ENCODE measurements around the gene PHOSPHO1. TPM values are rescaled to one million over a fixed set of nuclear protein-coding genes. Genes with fewer than 3 reads are reported as not detected.

Gene PHOSPHO1
- polyA plus RNA-seq, 2 of the 4 experiments (the other 2 are of a cell fraction): 0.32 to 1.6 TPM

GRCh38 chr17:49252148-49252695, 21.6 kb upstream of the PHOSPHO1 start:
- DNase-seq (ENCODE audit: low read depth in 1 of 2, low spot score in 1 of 2): peak in 1 of 2 experiments; percentile 59
- ChIA-PET CTCF (interaction anchor here (1.3 to 2.2 kb wide), 4 partner anchors 8 to 24 kb away, joined by 3 to 5 read pairs (median 4); no protein-coding TSS in a partner anchor), POLR2A (no interaction called here)
- FAIRE-seq: no peak
- H3K27ac ChIP-seq: peak overlapping the region; percentile 23 to 34; a peak in 2 of 6 replicates
- H3K4me1 ChIP-seq: peaks cover 20% of the 10 kb centered on the region
- no peak overlapping the region; the same call in 2 of the 3 replicates for H3K4me2 ChIP-seq
- ATAC-seq: peak; percentile 40 to 57
- 90% methylated on average over 6 of the region's 6 CpGs for WGBS (ENCODE audit: missing lambda C conversion rate)
- no peak overlapping the region for H3K4me3 ChIP-seq
- no peaks in the 10 kb centered on the region for H3K9me3 ChIP-seq
- TF ChIP-seq, protein P1, sequence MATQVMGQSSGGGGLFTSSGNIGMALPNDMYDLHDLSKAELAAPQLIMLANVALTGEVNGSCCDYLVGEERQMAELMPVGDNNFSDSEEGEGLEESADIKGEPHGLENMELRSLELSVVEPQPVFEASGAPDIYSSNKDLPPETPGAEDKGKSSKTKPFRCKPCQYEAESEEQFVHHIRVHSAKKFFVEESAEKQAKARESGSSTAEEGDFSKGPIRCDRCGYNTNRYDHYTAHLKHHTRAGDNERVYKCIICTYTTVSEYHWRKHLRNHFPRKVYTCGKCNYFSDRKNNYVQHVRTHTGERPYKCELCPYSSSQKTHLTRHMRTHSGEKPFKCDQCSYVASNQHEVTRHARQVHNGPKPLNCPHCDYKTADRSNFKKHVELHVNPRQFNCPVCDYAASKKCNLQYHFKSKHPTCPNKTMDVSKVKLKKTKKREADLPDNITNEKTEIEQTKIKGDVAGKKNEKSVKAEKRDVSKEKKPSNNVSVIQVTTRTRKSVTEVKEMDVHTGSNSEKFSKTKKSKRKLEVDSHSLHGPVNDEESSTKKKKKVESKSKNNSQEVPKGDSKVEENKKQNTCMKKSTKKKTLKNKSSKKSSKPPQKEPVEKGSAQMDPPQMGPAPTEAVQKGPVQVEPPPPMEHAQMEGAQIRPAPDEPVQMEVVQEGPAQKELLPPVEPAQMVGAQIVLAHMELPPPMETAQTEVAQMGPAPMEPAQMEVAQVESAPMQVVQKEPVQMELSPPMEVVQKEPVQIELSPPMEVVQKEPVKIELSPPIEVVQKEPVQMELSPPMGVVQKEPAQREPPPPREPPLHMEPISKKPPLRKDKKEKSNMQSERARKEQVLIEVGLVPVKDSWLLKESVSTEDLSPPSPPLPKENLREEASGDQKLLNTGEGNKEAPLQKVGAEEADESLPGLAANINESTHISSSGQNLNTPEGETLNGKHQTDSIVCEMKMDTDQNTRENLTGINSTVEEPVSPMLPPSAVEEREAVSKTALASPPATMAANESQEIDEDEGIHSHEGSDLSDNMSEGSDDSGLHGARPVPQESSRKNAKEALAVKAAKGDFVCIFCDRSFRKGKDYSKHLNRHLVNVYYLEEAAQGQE (IDR thresholded peaks at IDR 0.05): no peak
- TF ChIP-seq EHF (CRISPR knock-in tag; IDR thresholded peaks at IDR 0.05) (no peak), RARB (CRISPR knock-in tag; IDR thresholded peaks at IDR 0.05) (no peak), NFE2L2 (conservative IDR thresholded peaks at IDR 0.05; ENCODE audit: low read length) (0 out of 2 replicates have a peak, but pooled peaks have one; percentile 11), MAFK (IDR thresholded peaks at IDR 0.05; ENCODE audit: partially characterized antibody) (peak; percentile 74), ESRRA (IDR thresholded peaks at IDR 0.05; ENCODE audit: borderline replicate concordance, low read length) (no peak), RNF2 (IDR thresholded peaks at IDR 0.05; ENCODE audit: borderline replicate concordance, low read depth) (no peak), MAZ (IDR thresholded peaks at IDR 0.05; ENCODE audit: borderline replicate concordance, low read depth, low read length) (no peak), CBX8 (IDR thresholded peaks at IDR 0.05) (no peak)

GRCh38 chr17:49249890-49250522, 19.4 kb upstream of the PHOSPHO1 start:
- WGBS (ENCODE audit: missing lambda C conversion rate): 90% methylated on average over 12 of the region's 12 CpGs
- Histone ChIP-seq H3K9me3 (no peaks in the 10 kb centered on the region), H3K4me1 (peaks cover 20% of the 10 kb centered on the region), H3K4me3 (no peak overlapping the region), H3K4me2 (no peak overlapping the region), H3K27ac (no peak overlapping the region)
- ChIA-PET POLR2A (no interaction called here), CTCF (interaction anchor here (1.2 to 2.5 kb wide), 4 partner anchors 10 to 41 kb away, joined by 3 to 10 read pairs (median 6); no protein-coding TSS in a partner anchor)
- no peak for TF ChIP-seq GATA3 (IDR thresholded peaks at IDR 0.05; ENCODE audit: borderline replicate concordance)
- TF ChIP-seq JUN (IDR thresholded peaks at IDR 0.05): no peak
- TF ChIP-seq HDAC2 (IDR thresholded peaks at IDR 0.05): no peak
- no peak for TF ChIP-seq TFCP2L1 (CRISPR knock-in tag; IDR thresholded peaks at IDR 0.05)
- no peak for TF ChIP-seq SREBF2 (IDR thresholded peaks at IDR 0.05)
- TF ChIP-seq BHLHE40 (IDR thresholded peaks at IDR 0.05; ENCODE audit: low read depth, low read length): no peak
- no peak for TF ChIP-seq HOXB5 (CRISPR knock-in tag; IDR thresholded peaks at IDR 0.05)
- TF ChIP-seq ZSCAN20 (CRISPR knock-in tag; IDR thresholded peaks at IDR 0.05): no peak
- no peak for TF ChIP-seq POLR2A (IDR thresholded peaks at IDR 0.05; ENCODE audit: low read length)
- peak; percentile 57; the same call in 1 of the 2 replicates for TF ChIP-seq KDM1A (IDR thresholded peaks at IDR 0.05; ENCODE audit: low read depth)
- TF ChIP-seq EHMT2 (IDR thresholded peaks at IDR 0.05; ENCODE audit: low read depth): no peak
- no peak for TF ChIP-seq ZNF302 (CRISPR knock-in tag; IDR thresholded peaks at IDR 0.05)
- 0 out of 2 replicates have a peak, but pooled peaks have one; percentile 47 for TF ChIP-seq RCOR1 (IDR thresholded peaks at IDR 0.05; ENCODE audit: low read depth, low read length)
- TF ChIP-seq HEYL (CRISPR knock-in tag; IDR thresholded peaks at IDR 0.05): no peak
- no peak for TF ChIP-seq NPAS2 (CRISPR knock-in tag; IDR thresholded peaks at IDR 0.05; ENCODE audit: borderline replicate concordance)
- TF ChIP-seq NFE2L2 (conservative IDR thresholded peaks at IDR 0.05; ENCODE audit: low read length): no peak
- ATAC-seq: no peak
- no peak for FAIRE-seq
- DNase-seq (ENCODE audit: low read depth in 1 of 2, low spot score in 1 of 2): no peak
